Mesenteric fat pad (tissue), 1 donor: ENCODE results near the gene DNAJC6. TPM values are rescaled to one million over a fixed set of nuclear protein-coding genes. Genes with fewer than 3 reads are reported as not detected.

Experiments
- DNase-seq: peaks from one replicate; pipeline ENCODE4 v3.0.0-alpha.2; 2020; ENCODE audit warnings: low spot score
- total RNA-seq: library from RNA; stranded (reverse); fragmentation: NEBNext Ultra II Directional; extraction: Animal tissue kit (Norgen Biotek cat#: 25700); gene quantifications from one replicate; pipeline ENCODE4 v1.2.1, GENCODE V29; 2021
- donor health status: DM: yes; HTN: yes; CAD: no.

The DNAJC6 gene
- total RNA-seq, 1 donor from 2014 or later = 1.9 TPM

DNA sequence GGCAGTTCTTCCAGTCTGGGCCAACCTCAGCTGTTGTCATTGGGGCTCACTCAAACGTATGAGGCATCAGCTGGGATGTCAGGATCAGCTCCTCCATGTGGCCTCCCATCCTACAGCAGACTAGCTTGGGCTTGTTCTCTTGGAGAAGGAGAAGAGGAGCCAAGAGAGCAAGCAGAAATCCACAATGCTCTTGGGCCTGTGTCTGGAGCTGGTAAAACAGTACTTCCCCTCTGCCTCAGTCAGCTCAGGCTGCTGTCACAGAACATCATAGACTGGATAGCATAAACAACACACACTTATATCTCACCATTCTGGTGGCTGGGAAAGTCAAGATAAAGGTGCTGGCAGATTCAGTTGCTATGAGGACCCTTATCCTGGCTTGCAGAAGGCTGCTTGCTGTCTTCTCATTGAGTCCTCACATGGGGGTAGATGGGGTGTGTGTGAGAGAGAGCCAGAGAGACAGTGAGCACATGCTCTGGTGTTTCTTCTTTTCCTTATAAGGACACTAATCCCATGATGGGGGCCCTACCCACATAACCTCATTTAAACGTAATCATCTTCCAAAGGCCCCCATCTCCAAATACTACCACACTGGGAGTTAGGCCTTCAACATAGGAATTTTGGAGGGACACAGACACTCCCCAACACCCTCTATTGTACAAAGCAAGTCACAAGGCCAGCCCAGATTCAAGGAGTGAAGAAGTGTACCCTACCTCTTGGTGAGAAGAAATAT, 16.3 kb upstream of the DNAJC6 start:
- DNase-seq = no peak

- no peak for DNase-seq
These were observed 11.6 kb upstream of the DNAJC6 start for GRCh38 chr1:65297706-65298105.

- DNase-seq = no peak
These were observed 10.0 kb upstream of the DNAJC6 start for GRCh38 chr1:65299328-65299727.

DNA sequence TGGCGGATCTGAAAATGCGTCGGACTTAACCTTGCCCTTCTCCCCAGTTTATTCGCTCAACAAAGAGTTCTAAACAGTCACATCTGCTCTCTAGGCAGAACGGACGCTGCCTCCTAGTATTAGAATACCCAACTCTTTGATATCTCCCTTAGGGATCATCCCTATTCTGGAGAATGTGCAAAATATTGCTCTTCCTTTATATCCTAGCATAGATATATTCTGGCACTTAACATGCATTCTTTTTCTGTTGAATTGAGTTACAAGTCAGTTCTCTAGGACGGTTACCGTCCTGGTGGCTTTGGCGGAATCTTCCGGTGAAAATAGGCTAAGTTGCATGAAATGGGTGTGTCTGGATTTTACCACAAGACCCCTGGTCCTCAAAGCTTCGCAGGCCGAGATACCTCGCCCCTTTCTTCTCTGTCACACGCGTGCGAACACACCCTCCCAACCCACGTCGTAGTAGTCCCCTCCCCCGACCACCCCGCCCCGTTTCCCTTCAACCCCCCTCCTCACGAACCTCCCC, 501 bp upstream of the DNAJC6 start:
- no peak for DNase-seq

DNA sequence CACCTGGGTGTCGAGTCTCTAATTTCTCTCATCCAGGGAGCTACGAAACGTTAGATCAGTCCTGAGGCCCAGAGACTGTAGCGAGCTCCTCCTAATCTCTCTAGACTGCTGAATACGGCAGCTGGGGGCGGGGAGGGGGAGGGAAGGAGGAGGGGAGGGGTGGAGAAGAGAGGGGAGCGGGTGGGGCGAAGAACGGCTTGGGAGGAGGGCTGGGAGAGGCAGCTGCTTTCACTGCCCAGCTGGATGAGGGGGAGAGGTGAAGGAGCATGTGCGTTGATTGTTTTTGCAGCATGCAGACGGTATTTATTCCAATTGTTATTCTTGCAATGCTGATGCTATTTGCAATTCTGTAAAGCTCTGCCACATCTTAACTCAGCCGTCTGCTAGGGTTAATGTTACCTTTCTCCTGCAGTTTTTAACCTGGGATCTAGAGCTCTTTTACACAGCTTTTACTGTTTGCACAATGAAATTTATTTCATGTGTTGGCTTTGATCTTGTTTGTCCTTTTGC, 790 bp downstream of the DNAJC6 start:
- no peak for DNase-seq

DNA sequence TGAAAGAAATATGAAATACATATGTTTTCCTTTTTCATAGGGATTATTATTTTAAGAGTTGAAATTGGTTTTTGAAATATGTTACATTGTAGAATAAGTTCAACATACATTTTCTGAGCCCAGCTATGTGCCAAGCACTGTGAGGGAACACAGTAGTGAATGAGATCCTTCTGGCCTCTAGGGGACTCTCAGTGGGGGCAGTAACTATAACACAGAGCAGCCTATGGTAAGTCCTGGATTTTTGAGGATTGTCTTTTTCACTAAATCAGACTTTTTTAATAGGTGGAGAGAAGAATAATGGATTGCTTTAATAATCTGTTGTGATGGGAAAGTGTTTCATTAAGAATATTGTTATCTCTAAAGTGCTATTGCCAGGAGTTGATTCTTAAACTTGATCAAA, 2.4 kb downstream of the DNAJC6 start:
- DNase-seq = no peak

DNA sequence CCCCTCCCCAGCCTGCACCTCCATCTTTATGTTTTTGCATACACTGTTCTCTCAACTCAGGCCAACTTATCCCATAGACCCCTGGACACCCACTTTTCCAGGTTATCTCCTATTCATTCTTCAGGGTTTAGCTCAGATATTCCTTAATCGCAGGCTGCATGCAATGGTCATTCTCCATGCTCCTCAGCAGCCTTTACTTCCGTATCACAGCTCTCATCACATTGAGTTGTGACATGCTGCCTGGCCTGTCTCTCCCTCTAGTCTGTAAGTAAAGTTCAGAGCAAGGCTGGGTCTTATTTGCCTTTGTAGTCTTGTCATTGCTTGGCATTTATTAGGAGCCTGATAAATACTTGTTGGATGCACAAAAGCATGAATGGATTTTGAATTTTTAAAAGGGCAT, 6.9 kb downstream of the DNAJC6 start:
- no peak for DNase-seq

- no peak for DNase-seq
These were observed 8.7 kb downstream of the DNAJC6 start for GRCh38 chr1:65317866-65318653.

DNA sequence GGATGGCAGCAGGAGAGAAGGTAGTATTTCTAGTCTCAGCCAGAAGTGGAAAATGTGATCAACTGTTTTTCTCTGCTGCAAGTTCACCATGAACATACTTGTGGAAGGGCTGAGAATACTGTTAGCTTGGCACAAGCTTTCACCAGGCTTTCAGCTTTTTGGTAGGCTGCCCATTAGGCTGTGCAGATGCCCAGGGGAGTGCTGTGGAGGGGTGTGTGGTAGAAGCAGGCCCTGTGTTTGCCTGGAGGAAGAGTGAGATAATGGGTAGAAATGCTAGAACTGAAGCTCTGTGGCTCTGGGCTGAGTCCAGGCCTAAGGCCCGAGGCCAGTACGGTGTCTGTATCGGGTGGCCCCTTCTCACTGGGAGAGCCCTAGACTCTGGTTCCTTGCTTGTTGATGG, 9.8 kb downstream of the DNAJC6 start:
- no peak for DNase-seq

GRCh38 chr1:65319754-65320153, 10.4 kb downstream of the DNAJC6 start:
- DNase-seq = no peak

DNA sequence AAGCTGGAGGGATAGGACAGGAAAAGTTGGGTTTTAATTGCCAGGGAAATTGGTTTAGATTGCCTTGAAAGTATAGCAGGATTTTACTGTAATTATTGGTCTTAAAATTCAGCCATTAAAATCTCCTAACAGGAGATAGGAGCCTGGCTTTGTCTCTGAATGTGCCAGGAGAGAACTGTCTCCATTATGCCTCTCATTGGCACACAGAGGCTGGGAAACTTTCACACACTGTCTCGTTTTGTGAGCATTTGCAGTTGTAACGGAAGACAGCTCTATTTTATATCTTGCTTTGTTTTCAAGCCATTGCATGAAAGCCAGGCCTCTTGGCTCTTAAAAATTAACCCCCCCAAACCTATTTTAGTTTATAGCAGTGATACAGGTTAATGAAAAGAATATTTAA, 12.5 kb downstream of the DNAJC6 start:
- DNase-seq = no peak

- no peak for DNase-seq
These were observed 13.9 kb downstream of the DNAJC6 start for GRCh38 chr1:65323246-65323645.

GRCh38 chr1:65330021-65330420, 20.7 kb downstream of the DNAJC6 start:
- no peak for DNase-seq

DNA sequence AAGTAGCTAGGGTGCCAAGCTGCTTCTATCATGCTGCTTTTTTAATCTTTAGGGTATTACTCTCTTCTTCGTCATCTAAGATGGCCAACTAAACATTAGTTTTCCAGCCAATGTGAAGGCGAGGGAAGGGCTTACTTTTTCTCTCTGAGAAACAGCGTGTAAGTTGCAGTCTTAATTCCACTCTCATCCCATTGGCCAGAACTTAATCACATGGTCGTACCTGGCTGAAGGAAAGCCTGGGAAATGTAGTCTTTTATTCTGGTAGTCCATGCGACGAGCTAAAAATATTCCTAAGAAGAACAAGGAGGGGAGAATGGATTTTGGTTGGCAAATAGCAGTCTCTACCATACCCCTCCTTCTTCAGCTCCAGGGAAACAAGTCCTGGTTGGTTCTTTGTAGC, 21.5 kb downstream of the DNAJC6 start:
- DNase-seq = no peak

DNA sequence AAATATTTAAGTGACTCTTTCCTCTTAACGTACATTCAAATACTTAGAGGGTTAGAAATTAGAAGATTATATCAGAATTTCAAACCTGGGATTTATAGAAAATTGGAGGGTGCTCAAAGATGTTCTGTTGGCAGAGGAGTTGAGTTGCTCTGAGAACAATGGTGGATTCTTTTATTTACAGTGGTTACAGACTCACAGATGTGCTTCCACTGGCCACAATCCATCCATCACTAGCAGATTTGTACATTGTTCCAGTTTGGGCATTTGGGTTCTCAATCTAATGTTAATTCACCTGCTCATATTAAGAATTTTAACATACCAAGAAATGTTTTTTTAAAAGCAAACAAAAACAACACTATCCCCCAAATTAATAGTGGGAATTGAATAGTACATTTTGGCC, 23.5 kb downstream of the DNAJC6 start:
- DNase-seq = no peak

DNA sequence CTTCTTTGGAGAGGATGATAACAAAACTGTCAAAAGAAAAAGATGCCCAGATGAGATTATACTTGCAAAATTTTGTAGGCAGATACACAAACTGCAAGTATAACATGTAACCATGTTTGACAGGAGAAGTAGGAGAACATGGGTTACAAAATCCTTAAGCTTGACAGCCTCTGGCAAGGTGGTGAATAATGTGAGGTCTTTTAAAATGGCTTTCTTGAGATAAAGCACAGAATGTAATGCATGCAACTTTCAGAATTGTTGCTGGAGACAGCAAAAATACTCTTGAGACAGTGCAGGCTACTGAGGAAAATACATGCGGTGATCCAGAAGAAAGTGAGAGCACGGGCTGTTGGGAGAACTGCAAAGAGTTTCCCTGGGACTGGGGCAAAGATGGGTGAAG, 24.7 kb downstream of the DNAJC6 start:
- no peak for DNase-seq

GRCh38 chr1:65339866-65340468, 30.6 kb downstream of the DNAJC6 start:
- no peak for DNase-seq

DNA sequence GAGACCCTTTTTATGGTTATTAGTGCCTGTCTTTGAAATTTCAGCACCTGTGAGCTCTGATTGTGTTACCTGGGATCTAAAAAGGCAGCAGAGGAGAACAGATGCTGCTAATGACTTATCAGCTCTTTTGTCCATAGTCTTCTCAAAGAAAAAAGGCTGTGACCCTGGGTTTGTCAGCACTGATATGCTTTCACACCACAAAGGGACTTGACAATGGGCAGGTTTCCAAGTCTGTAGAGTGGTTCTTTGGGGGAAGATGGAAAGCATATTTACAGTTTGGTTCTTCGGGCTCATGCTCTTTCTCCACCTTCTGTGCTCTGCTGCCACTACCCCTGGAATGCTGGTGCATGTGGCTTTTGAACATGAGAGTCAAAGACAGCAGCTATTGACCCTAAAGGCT, 32.0 kb downstream of the DNAJC6 start:
- DNase-seq = no peak

DNA sequence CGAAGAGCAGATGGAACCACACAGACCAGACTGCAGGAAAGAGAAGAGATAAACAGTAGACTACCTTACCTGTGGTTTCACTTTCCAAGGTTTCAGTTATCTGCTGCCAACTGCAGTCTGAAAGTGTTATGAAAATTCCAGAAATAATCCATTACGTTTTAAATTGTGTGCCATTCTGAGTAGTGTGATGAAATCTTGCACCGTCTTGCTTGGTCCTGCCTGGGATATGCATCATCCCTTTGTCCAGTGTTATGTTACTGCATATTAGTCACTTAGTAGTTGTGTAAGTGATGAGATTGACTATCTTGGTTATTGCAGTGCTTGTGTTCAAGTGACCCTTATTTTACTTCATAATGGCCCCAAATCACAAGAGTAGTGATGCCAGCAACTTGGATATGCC, 33.9 kb downstream of the DNAJC6 start:
- no peak for DNase-seq

GRCh38 chr1:65344171-65344814, 35.0 kb downstream of the DNAJC6 start:
- DNase-seq = no peak

DNA sequence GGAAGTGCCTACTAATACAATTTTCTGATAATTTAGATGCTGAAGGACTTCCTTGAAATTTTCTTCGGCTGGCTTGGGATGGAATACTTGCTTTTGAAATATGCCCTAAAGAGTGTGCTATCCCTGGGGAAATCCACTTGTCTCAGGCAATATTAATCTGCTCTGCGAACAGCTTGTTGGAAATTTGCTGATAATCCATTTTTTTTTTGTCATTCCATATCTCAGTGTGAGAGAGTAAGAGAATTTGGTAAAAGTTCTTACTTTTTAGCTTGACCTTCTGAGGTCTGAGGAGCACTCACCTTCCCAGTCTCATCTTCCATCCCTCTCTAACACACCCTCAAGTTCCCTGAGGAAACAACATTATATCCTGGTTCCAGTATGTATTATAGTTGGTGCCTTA, 36.8 kb downstream of the DNAJC6 start:
- DNase-seq = no peak
